Kidney (tissue), 14 donors: Measurements from ENCODE around the gene DNAJC15. TPM values are rescaled to one million over a fixed set of nuclear protein-coding genes. Genes with fewer than 3 reads are reported as not detected.

ENCODE experiments used
- DNase-seq, 5 donors: peaks; one replicate each; pipeline ENCODE4 v3.0.0-alpha.2; 2013 to 2020
- FAIRE-seq: peaks from 2 replicates; lab custom pipeline; 2012; peaks lifted over from hg19 to GRCh38; lab: Jason Lieb, UNC
- H3K27ac ChIP-seq, 2 donors: one replicate each; pipeline ENCODE4 v1.7.0; 2013; ENCODE audit warnings: low read depth in 2 of 2, low read length in 2 of 2, inconsistent platforms in 1 of 2
- H3K27me3 ChIP-seq: one replicate; pipeline ENCODE4 v1.7.1; 2013; ENCODE audit warnings: low read length, inconsistent platforms; ENCODE audit not compliant: control insufficient read depth, insufficient read depth
- H3K36me3 ChIP-seq, 3 donors: one replicate each; pipeline versions ENCODE4 v1.7.0 to v1.7.1; 2013; ENCODE audit warnings: low read length in 3 of 3, control low read depth in 1 of 3, inconsistent platforms in 1 of 3; ENCODE audit not compliant: insufficient read depth in 3 of 3, control insufficient read depth in 2 of 3
- H3K4me1 ChIP-seq, 3 donors: one replicate each; pipeline versions ENCODE4 v1.7.0 to v1.7.1; 2013; ENCODE audit warnings: low read length in 3 of 3, inconsistent platforms in 1 of 3, low read depth in 1 of 3; ENCODE audit not compliant: control insufficient read depth in 2 of 3, insufficient read depth in 2 of 3
- H3K4me3 ChIP-seq, 3 donors: one replicate each; pipeline versions ENCODE4 v1.7.0 to v1.8.1; 2013; ENCODE audit warnings: low read length in 3 of 3, control low read depth in 1 of 3, inconsistent platforms in 1 of 3
- H3K9ac ChIP-seq, 3 donors: one replicate each; pipeline versions ENCODE4 v1.7.0 to v1.7.1; 2013; ENCODE audit warnings: low read length in 3 of 3, control low read depth in 1 of 3, inconsistent platforms in 1 of 3
- H3K9me3 ChIP-seq, 3 donors: one replicate each; pipeline versions ENCODE4 v1.7.0 to v1.7.1; 2013; ENCODE audit warnings: low read length in 3 of 3, control low read depth in 1 of 3, inconsistent platforms in 1 of 3; ENCODE audit not compliant: control insufficient read depth in 2 of 3, insufficient read depth in 1 of 3
- intact Hi-C: fragments of 100-400 bp; cut with DNase I; formaldehyde crosslinking; loops from one replicate; pipeline ENCODE4 v1.11.1; 2022
- polyA plus RNA-seq: library from polyadenylated mRNA; stranded (reverse); fragments of 350-450 nt; fragmentation: Illumina TruSeq; extraction: RNeasy Lipid Tissue Mini Kit (QIAGEN cat#74804); gene quantifications from one replicate; pipeline ENCODE4 v1.2.3, GENCODE V29; 2014; ENCODE audit warnings: low read depth, low replicate concordance; ENCODE audit not compliant: insufficient read depth
- total RNA-seq: library from RNA; stranded (reverse); fragmentation: NEBNext Ultra II Directional; extraction: Animal tissue kit (Norgen Biotek cat#: 25700); gene quantifications from one replicate; pipeline ENCODE4 v1.2.1, GENCODE V29; 2021
- TF ChIP-seq, protein P1 (sequence below): IDR thresholded peaks from 3 replicates; pipeline ENCODE4 v1.5.1; 2012; ENCODE audit warnings: mild to moderate bottlenecking, moderate library complexity, borderline replicate concordance; ENCODE audit not compliant: insufficient read depth; ENCODE audit errors: extremely low read depth
- donor health status: control.
- donor health status: control.
- donor health status: control.
- donor health status: control.
- donor health status: control.
- donor health status: DM: yes; HTN: yes; CAD: no.
- donor health status: Normal renal cell carcinoma (clear cell type).

The DNAJC15 gene
- total and polyA plus RNA-seq, 2 donors from 2014 or later = 18.8 to 31.0 TPM

GRCh38 chr13:43009506-43009905 is 13.9 kb upstream of the DNAJC15 start:
- no peaks in the 10 kb centered on the region for H3K9me3 ChIP-seq

GRCh38 chr13:43014162-43014561 is 9.2 kb upstream of the DNAJC15 start:
- Histone ChIP-seq H3K36me3 (no peaks in the 10 kb centered on the region), H3K9me3 (no peaks in the 10 kb centered on the region), H3K27me3 (no peaks in the 10 kb centered on the region), H3K4me1 (no peaks in the 10 kb centered on the region), H3K4me3 (no peak overlapping the region), H3K9ac (no peak overlapping the region), H3K27ac (no peak overlapping the region)
- DNase-seq (no peak), FAIRE-seq (no peak)
- TF ChIP-seq, protein P1, sequence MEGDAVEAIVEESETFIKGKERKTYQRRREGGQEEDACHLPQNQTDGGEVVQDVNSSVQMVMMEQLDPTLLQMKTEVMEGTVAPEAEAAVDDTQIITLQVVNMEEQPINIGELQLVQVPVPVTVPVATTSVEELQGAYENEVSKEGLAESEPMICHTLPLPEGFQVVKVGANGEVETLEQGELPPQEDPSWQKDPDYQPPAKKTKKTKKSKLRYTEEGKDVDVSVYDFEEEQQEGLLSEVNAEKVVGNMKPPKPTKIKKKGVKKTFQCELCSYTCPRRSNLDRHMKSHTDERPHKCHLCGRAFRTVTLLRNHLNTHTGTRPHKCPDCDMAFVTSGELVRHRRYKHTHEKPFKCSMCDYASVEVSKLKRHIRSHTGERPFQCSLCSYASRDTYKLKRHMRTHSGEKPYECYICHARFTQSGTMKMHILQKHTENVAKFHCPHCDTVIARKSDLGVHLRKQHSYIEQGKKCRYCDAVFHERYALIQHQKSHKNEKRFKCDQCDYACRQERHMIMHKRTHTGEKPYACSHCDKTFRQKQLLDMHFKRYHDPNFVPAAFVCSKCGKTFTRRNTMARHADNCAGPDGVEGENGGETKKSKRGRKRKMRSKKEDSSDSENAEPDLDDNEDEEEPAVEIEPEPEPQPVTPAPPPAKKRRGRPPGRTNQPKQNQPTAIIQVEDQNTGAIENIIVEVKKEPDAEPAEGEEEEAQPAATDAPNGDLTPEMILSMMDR = no peak
- intact Hi-C loops = no loop called here

More at GRCh38 chr13:43009506-43009905, 13.9 kb upstream of the DNAJC15 start:
- Histone ChIP-seq H3K4me1 (peaks cover 0 to 7% (median 0%) of the 10 kb centered on the region in 3 donors), H3K27me3 (no peaks in the 10 kb centered on the region), H3K9ac (no peak overlapping the region), H3K27ac (no peak overlapping the region), H3K4me3 (no peak overlapping the region), H3K36me3 (no peaks in the 10 kb centered on the region)
- intact Hi-C loops = no loop called here
- TF ChIP-seq, protein P1 = no peak
- DNase-seq (no peak), FAIRE-seq (no peak)

DNA sequence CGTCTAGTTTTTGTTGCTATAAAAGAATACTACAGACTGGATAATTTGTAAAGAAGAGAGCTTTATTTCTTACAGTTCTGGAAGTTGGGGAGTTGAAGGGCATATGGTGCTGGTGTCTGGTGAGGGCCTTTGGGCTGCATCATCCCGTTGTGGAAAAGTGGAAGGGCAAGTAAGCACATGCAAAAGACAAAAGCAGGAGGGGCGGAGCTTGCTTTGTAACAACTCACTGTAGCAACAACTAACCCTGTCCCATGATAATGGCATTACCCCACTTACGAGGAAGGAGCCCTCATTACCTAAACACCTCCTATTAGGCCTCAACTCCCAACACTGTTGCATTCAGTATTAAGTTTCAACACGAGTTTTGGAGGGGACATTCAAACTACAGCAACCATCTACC is 7.2 kb upstream of the DNAJC15 start:
- Histone ChIP-seq H3K9me3 (no peaks in the 10 kb centered on the region), H3K36me3 (no peaks in the 10 kb centered on the region), H3K9ac (no peak overlapping the region), H3K4me1 (no peaks in the 10 kb centered on the region), H3K27ac (no peak overlapping the region), H3K4me3 (no peak overlapping the region), H3K27me3 (no peaks in the 10 kb centered on the region)
- TF ChIP-seq, protein P1 = no peak
- DNase-seq = no peak
- intact Hi-C loops = no loop called here
- no peak for FAIRE-seq

DNA sequence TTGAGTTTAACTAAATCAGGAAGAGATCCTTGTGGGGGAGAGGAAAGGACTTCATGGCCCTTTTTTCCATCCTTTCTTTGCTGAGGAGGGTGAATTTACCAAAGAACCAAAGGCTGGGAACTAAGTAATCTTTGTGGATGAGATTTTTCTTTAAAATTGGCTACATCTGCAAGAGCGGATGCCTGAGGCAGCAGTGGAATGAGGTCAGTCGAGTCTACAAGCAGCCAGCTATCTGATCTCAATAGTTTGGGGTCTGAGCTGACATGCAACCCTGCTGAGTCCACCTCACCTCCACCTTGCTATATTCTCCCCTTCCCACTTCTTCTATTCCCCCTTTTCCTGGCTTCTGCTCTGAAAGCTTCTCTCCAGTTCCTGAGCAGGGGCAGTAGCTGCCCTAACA is 3.6 kb upstream of the DNAJC15 start:
- Histone ChIP-seq H3K9me3 (no peaks in the 10 kb centered on the region), H3K27me3 (no peaks in the 10 kb centered on the region), H3K27ac (no peak overlapping the region), H3K4me1 (no peaks in the 10 kb centered on the region), H3K4me3 (no peak overlapping the region), H3K36me3 (no peaks in the 10 kb centered on the region), H3K9ac (no peak overlapping the region)
- TF ChIP-seq, protein P1 = no peak
- intact Hi-C loops = no loop called here
- DNase-seq (no peak), FAIRE-seq (no peak)
